GM19043 (cell line): Measurements from ENCODE around the gene FLT4.
"Not testable (repeated sequence)": the region's sequence is repeated elsewhere in the genome, so short reads cannot be mapped to it uniquely, and the experiment has no call there.

ENCODE experiments used
- ATAC-seq: cut with Tn5 transposase; IDR thresholded peaks from one replicate; pipeline ENCODE4 v1.9.1; 2021; ENCODE audit warnings: low read depth; ENCODE audit not compliant: unreplicated experiment

FLT4 gene

GRCh38 chr5:180649297-180650039 lies at the start of gene FLT4:
FLT4 (minus strand) TSS chr5:180649600; CDS start chr5:180649545, 55 bp downstream.
- ATAC-seq: no peak

GRCh38 chr5:180699042-180699441 lies 49.6 kb upstream of the FLT4 start:
- no peak for ATAC-seq

GRCh38 chr5:180696116-180696515 lies 46.7 kb upstream of the FLT4 start:
- no peak for ATAC-seq

- ATAC-seq: no peak
Measured at GRCh38 chr5:180692429-180692828, 43.0 kb upstream of the FLT4 start.

GRCh38 chr5:180691046-180691445 lies 41.6 kb upstream of the FLT4 start:
- no peak for ATAC-seq

- no peak for ATAC-seq
Measured at GRCh38 chr5:180690562-180690961, 41.2 kb upstream of the FLT4 start.

GRCh38 chr5:180689775-180690174 lies 40.4 kb upstream of the FLT4 start:
- ATAC-seq: no peak

- no peak for ATAC-seq
Measured at GRCh38 chr5:180689071-180689694, 39.8 kb upstream of the FLT4 start.

- no peak for ATAC-seq
Measured at GRCh38 chr5:180688330-180689070, 39.1 kb upstream of the FLT4 start.

- not testable (repeated sequence) for ATAC-seq
Measured at GRCh38 chr5:180686799-180687198, 37.4 kb upstream of the FLT4 start.

- ATAC-seq: no peak
Measured at GRCh38 chr5:180684623-180685161, 35.3 kb upstream of the FLT4 start.

GRCh38 chr5:180683220-180683922 lies 34.0 kb upstream of the FLT4 start:
- no peak for ATAC-seq

GRCh38 chr5:180682560-180682959 lies 33.2 kb upstream of the FLT4 start:
- no peak for ATAC-seq

- not testable (repeated sequence) for ATAC-seq
Measured at GRCh38 chr5:180682008-180682407, 32.6 kb upstream of the FLT4 start.

GRCh38 chr5:180678319-180678718 lies 28.9 kb upstream of the FLT4 start:
- ATAC-seq: not testable (repeated sequence)

- no peak for ATAC-seq
Measured at GRCh38 chr5:180675036-180675635, 25.7 kb upstream of the FLT4 start.

- not testable (repeated sequence) for ATAC-seq
Measured at GRCh38 chr5:180674090-180674475, 24.7 kb upstream of the FLT4 start.

- ATAC-seq: no peak
Measured at GRCh38 chr5:180673371-180674089, 24.1 kb upstream of the FLT4 start.

GRCh38 chr5:180671958-180672524 lies 22.6 kb upstream of the FLT4 start:
- not testable (repeated sequence) for ATAC-seq
